ENCODE data around the gene RNF10. TPM values are rescaled to one million over a fixed set of nuclear protein-coding genes. Genes with fewer than 3 reads are reported as not detected.
"Not testable (repeated sequence)": the region's sequence is repeated elsewhere in the genome, so short reads cannot be mapped to it uniquely, and the experiment has no call there.

The RNF10 gene
- polyA plus RNA-seq, 1 donor (not counting 4 experiments of a cell fraction or from before 2014, with no cell fraction given) = 60.3 TPM

- Histone ChIP-seq H3K27me3 (ENCODE audit: control insufficient read depth, extremely low read depth, insufficient read depth, low read length) (no peaks in the 10 kb centered on the region), H3K36me3 (ENCODE audit: control insufficient read depth in 2 of 2, extremely low read depth in 1 of 2, insufficient read depth in 2 of 2, low read length in 2 of 2) (no peaks in the 10 kb centered on the region), H3K9me1 (ENCODE audit: control insufficient read depth, extremely low read depth, insufficient read depth, low read length) (no peaks in the 10 kb centered on the region), H3K27ac (ENCODE audit: control insufficient read depth, insufficient read depth, low read length) (peak overlapping the region; percentile 97), H3K9me3 (ENCODE audit: control insufficient read depth, low read depth, low read length) (no peaks in the 10 kb centered on the region), H4K20me1 (ENCODE audit: control insufficient read depth, extremely low read depth, insufficient read depth, low read length) (no peaks in the 10 kb centered on the region), H3K4me2 (ENCODE audit: control insufficient read depth, extremely low read depth, insufficient read depth, low read depth, low read length) (peak overlapping the region; percentile 99), H3K4me3 (ENCODE audit: control insufficient read depth in 2 of 3, extremely low read depth in 1 of 3, insufficient read depth in 2 of 3, low read depth in 1 of 3, low read length in 3 of 3) (peak overlapping the region; percentile 61 to 98 (median 89)), H3K79me2 (ENCODE audit: control insufficient read depth, insufficient read depth, low read length) (peaks cover 12% of the 10 kb centered on the region), H3K4me1 (ENCODE audit: control insufficient read depth, extremely low read depth, insufficient read depth, low read length) (peaks cover 18% of the 10 kb centered on the region), H3K9ac (ENCODE audit: control insufficient read depth, extremely low read depth, insufficient read depth, low read length) (peak overlapping the region; percentile 99), H2AFZ (ENCODE audit: control insufficient read depth, low read length) (peak overlapping the region; percentile 95)
- DNase-seq (ENCODE audit: low read depth, low spot score) (no peak), FAIRE-seq (no peak)
- TF ChIP-seq EZH2 (IDR thresholded peaks at IDR 0.05; ENCODE audit: low read length) = no peak
- TF ChIP-seq, protein P1, sequence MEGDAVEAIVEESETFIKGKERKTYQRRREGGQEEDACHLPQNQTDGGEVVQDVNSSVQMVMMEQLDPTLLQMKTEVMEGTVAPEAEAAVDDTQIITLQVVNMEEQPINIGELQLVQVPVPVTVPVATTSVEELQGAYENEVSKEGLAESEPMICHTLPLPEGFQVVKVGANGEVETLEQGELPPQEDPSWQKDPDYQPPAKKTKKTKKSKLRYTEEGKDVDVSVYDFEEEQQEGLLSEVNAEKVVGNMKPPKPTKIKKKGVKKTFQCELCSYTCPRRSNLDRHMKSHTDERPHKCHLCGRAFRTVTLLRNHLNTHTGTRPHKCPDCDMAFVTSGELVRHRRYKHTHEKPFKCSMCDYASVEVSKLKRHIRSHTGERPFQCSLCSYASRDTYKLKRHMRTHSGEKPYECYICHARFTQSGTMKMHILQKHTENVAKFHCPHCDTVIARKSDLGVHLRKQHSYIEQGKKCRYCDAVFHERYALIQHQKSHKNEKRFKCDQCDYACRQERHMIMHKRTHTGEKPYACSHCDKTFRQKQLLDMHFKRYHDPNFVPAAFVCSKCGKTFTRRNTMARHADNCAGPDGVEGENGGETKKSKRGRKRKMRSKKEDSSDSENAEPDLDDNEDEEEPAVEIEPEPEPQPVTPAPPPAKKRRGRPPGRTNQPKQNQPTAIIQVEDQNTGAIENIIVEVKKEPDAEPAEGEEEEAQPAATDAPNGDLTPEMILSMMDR (optimal IDR thresholded peaks at IDR 0.05 in 1 of 3, IDR thresholded peaks at IDR 0.05 in 1 of 3, conservative IDR thresholded peaks at IDR 0.05 in 1 of 3; ENCODE audit: extremely low read depth in 1 of 3, insufficient read depth in 2 of 3, low read length in 3 of 3) = peak in 2 of 3 experiments; percentile 34 to 42
- dilution Hi-C loops (cut with MboI; ENCODE audit: extremely low pct_ligation_motif_present, low sequenced_read_pairs) = no loop called here
Measured at GRCh38 chr12:120529641-120530417, 4.3 kb upstream of the RNF10 start.

DNA sequence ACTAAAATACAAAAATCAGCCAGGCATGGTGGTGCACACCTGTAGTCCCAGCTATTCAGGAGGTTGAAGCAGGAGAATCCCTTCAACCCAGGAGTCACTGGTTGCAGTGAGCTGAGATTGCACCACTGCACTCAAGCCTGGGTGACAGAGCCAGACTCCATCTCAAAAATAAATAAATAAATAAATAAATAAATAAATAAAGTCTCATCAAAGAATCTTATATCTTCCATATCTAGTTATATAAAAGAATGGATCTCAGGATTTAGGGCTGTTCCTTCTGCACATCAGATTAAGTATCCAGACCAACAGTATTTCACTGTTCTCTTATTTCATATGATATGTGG is 3.8 kb upstream of the RNF10 start:
- H3K36me3 ChIP-seq (ENCODE audit: control insufficient read depth in 2 of 2, extremely low read depth in 1 of 2, insufficient read depth in 2 of 2, low read length in 2 of 2); DNase-seq (ENCODE audit: low read depth, low spot score); dilution Hi-C loops (cut with MboI; ENCODE audit: extremely low pct_ligation_motif_present, low sequenced_read_pairs); H4K20me1 ChIP-seq (ENCODE audit: control insufficient read depth, extremely low read depth, insufficient read depth, low read length); H3K9me1 ChIP-seq (ENCODE audit: control insufficient read depth, extremely low read depth, insufficient read depth, low read length); H3K9me3 ChIP-seq (ENCODE audit: control insufficient read depth, low read depth, low read length); H3K27me3 ChIP-seq (ENCODE audit: control insufficient read depth, extremely low read depth, insufficient read depth, low read length); FAIRE-seq: not testable (repeated sequence)
- Histone ChIP-seq H2AFZ (ENCODE audit: control insufficient read depth, low read length) (peak overlapping the region; percentile 95), H3K9ac (ENCODE audit: control insufficient read depth, extremely low read depth, insufficient read depth, low read length) (peak overlapping the region; percentile 99), H3K4me2 (ENCODE audit: control insufficient read depth, extremely low read depth, insufficient read depth, low read depth, low read length) (peak overlapping the region; percentile 99), H3K27ac (ENCODE audit: control insufficient read depth, insufficient read depth, low read length) (peak overlapping the region; percentile 97), H3K79me2 (ENCODE audit: control insufficient read depth, insufficient read depth, low read length) (peaks cover 17% of the 10 kb centered on the region), H3K4me1 (ENCODE audit: control insufficient read depth, extremely low read depth, insufficient read depth, low read length) (peaks cover 18% of the 10 kb centered on the region), H3K4me3 (ENCODE audit: control insufficient read depth in 2 of 3, extremely low read depth in 1 of 3, insufficient read depth in 2 of 3, low read depth in 1 of 3, low read length in 3 of 3) (peak overlapping the region; percentile 61 to 98 (median 89))
